GM18517 (cell line): ENCODE data around the gene ZBTB20.

Experiments used
- ATAC-seq: cut with Tn5 transposase; IDR thresholded peaks from one replicate; pipeline ENCODE4 v1.9.1; 2021; ENCODE audit warnings: mild to moderate bottlenecking, moderate library complexity; ENCODE audit not compliant: unreplicated experiment

ZBTB20 gene

GRCh38 chr3:114556657-114557213, 590.4 kb downstream of the ZBTB20 start:
- no peak for ATAC-seq

DNA sequence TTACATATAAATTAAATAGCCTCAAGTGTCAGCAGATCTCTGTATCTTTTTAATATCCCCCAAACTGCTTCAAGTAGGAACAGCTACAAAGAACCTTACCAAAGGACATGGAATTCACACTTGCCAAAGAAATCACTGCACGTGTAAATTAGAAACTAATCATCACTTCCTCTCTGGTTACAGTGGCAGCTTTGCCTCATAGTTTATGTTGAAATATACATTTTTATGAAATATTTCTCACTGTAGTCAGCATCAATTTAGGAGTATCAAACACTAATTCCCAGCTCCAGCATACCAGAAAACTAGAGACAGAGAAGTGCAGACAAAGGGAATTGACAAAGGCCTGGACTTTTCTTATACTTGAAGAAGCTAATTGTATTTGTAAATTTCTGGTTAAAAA, 592.4 kb downstream of the ZBTB20 start:
- ATAC-seq, result no peak

DNA sequence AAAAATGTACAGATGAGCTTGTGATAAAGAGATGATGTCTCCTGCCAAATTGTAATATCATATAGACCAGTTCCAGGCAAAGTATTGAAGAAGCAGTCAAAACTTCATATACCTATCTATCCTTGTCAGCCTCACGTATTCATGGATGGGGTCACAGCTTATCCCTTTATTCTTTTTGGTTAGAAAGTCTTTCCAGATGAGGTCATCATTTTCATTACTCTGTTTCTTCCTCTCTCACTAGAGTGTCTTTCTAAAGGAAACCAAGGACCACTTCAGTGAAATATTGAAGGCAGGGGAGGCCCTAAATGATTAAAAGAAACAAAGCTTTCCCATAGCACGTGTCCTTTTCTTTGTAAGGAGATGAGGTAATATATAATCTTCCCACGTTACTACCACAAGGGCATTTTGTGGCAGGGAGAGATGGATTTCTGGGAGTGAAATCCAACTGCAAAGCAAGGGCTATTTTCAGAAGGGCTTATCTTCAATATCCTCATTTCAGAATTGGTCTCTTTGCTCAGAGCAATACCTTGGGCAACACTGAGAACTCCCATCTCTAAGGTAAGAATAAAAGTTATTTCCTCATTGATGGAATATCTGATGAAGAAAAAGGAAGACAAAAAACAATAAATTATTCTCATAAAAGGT, 593.0 kb downstream of the ZBTB20 start:
- no peak for ATAC-seq

GRCh38 chr3:114552527-114552812, 594.6 kb downstream of the ZBTB20 start:
- ATAC-seq, result no peak

- no peak for ATAC-seq
Observed at GRCh38 chr3:114551770-114552526, 595.1 kb downstream of the ZBTB20 start.

DNA sequence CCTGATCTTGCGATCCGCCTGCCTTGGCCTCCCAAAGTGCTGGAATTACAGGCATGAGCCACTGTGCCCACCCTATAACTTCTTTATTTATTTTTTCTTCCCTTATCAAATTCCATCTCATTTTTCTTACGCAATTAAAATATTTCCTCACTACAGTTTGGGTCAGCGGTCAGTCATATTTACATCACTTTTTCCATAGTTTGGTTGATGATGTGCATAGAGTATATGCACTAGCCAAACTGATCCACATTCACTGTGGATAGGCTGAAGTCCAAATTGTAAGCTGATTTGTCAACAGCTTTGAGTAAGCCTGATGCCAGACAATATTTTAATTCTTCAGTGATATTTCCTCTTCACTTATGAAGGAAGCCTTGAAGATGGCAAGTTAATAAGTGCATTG, 596.9 kb downstream of the ZBTB20 start:
- no peak for ATAC-seq

DNA sequence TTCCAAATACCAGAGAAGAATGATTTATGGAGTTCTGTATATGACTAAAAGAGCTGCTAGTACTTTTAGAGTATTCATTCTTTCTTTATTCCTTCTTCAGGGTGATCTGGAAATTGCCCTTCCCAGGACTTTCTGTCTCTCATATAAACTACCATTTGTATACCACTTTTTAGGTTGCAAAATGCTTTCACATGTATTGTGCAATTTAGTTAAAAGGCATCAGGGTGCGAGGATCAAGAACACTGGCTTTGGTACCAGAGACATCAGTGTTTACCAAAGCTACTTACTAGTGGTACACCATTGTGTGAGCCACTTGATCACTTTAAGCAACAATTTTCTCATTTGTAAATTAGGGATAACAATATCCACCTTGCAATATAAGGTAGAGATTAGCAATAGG, 601.9 kb downstream of the ZBTB20 start:
- ATAC-seq, result no peak

GRCh38 chr3:114542359-114542758, 604.7 kb downstream of the ZBTB20 start:
- ATAC-seq, result no peak

DNA sequence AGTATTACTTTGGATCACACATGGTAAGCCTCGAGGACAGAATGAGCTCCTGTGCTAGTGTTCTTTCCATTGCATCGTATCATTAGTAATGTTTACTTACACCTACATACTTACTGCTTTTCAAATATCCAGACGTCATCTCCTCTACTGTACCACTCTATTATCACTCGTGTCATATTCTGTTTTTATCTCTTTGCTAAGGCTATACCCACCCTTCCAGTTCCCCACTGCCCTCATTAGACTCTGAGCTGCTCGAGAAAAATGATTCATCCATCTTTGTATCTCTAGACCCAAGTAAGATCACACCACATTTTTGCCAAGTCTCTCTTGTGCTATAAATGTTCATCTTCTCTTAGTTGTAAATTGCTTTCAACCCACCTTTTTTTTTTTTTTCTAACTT, 607.6 kb downstream of the ZBTB20 start:
- ATAC-seq, result no peak

- ATAC-seq, result no peak
Observed at GRCh38 chr3:114538211-114538610, 608.9 kb downstream of the ZBTB20 start.

- ATAC-seq, result no peak
Observed at GRCh38 chr3:114528517-114528916, 618.6 kb downstream of the ZBTB20 start.

GRCh38 chr3:114527036-114527644, 619.9 kb downstream of the ZBTB20 start:
- ATAC-seq, result no peak

DNA sequence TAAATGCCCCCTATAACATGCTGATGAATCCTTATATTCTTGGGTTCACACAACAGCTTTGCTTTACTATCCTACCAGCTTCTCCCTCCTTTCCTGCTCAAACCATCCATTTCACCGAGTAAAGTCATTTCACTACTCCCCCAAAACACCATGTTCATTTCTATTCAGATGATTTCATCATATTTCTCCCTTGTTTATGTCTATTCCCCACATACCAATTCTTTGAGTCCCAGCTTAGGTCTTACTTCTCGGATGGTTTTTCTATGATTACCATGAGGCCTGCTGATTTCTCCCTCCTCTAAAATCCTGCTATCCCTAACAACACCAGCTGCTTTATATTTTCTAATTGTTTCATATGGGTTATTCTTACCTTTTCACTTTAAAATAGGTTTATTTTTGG, 621.8 kb downstream of the ZBTB20 start:
- no peak for ATAC-seq

DNA sequence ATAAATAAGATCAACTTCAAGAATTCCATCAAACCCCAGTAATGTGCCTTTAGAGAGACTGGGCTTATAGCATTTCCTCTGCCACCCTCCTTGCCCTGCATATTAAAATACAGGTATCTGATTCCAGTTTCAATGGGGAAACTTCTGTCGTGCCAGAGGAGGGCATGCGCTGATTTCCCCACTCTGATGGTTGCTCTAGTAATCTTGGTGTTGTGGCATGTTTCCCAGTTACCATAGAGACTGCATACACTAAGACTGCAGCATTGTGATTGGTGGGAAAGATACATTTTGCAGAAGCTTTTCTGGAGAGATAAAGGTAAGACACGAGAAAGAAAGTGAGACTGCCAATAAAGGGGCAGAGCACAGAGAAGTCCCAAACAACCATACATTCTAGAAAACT, 627.7 kb downstream of the ZBTB20 start:
- peak; percentile 67 for ATAC-seq

- no peak for ATAC-seq
Observed at GRCh38 chr3:114518206-114518808, 628.8 kb downstream of the ZBTB20 start.

GRCh38 chr3:114510201-114510600, 636.9 kb downstream of the ZBTB20 start:
- ATAC-seq, result no peak

DNA sequence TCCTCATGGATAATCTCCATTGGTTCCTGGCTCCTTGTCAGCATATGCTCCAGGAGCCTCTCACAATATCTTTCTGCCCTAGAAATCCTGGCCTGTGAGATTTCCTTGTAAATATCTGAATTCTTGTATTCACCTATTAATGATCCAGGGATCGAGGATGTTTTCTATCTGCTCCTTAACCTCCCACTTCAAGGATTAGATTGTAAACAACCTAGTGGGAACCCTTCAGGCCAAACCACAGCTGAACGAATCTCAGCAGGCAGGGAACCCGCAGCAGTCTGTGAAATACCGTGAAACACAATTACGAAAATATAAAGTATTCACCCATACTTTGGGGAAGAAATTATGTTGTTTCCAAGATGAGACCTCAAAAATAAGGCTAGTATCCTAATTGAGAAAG, 637.3 kb downstream of the ZBTB20 start:
- ATAC-seq, result no peak

GRCh38 chr3:114508976-114509375, 638.1 kb downstream of the ZBTB20 start:
- no peak for ATAC-seq

DNA sequence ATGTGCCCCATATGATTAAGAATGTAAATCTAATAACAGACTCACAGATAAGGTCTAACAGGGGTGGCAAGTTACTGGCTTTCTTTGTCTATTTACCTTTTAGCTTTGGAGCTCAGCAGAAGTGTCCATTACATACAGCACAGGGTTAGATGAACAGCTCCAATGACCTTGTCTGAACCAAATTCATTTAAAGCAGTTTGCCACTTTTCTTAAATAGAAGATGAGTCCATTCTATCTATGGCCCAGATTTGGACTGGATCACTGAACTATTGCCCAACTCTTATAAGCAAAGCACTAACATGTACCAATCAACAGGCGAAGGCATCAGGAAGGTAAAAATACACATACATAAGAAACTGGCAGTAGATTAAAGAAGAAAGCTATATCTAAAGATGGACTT, 638.9 kb downstream of the ZBTB20 start:
- no peak for ATAC-seq

DNA sequence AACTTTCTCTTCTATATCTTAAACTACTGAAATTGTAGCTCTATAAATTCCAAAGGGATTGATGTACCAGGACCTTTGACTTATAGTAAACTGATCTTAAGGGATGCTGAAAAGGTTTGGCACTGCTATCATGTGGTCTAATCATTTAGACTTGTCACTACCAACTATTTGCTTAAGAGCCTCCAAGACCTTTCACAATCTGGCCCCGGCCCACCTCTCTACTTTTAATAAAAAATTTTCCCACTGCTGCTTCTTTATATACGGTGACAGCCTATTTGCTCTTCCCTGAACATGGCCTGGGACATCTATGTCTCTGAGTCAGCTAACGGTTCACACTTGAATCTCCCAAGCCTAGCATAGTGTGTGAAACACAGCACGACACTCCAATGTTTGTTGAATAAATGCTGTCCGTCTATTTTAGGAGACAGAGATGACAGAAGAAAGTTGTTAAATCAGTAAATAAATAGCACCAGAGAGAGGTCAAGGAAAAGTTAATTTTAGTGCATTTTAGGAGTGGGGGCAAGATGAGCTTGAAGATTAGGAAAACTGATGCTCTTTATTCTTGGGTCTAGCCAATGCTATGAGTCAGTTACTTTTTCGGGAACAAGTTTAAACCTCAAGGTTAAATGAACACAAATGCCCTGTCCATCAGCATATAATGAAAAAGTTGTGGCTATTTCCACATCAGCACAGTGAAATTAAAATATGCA, 640.3 kb downstream of the ZBTB20 start:
- no peak for ATAC-seq
